MM.1S (cell line): Measurements from ENCODE around the gene IL9R.
"Not testable (repeated sequence)": the region's sequence is repeated elsewhere in the genome, so short reads cannot be mapped to it uniquely, and the experiment has no call there.

Experiments
- DNase-seq: peaks from one replicate; pipeline ENCODE4 v3.0.0-alpha.2; 2015
- H2AFZ ChIP-seq: fragments of 300-600 bp; sonication (generic); 2 replicates; pipeline ENCODE4 v1.6.0; 2016; ENCODE audit warnings: antibody characterized with exemption, low read length
- H3F3A ChIP-seq: fragments of 300-600 bp; sonication (generic); 2 replicates; pipeline ENCODE4 v1.6.1; 2016; ENCODE audit warnings: mild to moderate bottlenecking, antibody characterized with exemption, low read length, moderate library complexity, mixed read lengths; ENCODE audit not compliant: insufficient read depth
- H3K27ac ChIP-seq: fragments of 300-600 bp; sonication (generic); 2 replicates; pipeline ENCODE4 v1.5.1; 2016; ENCODE audit warnings: mild to moderate bottlenecking, low read length
- H3K27me3 ChIP-seq: fragments of 300-600 bp; sonication (generic); replicated peaks from 2 replicates; pipeline ENCODE4 v1.6.0; 2016; ENCODE audit warnings: low read length; ENCODE audit not compliant: insufficient read depth
- H3K36me3 ChIP-seq: fragments of 300-600 bp; sonication (generic); replicated peaks from 2 replicates; pipeline ENCODE4 v1.6.1; 2016; ENCODE audit warnings: mild to moderate bottlenecking, low read length, mixed read lengths; ENCODE audit not compliant: insufficient read depth
- H3K4me1 ChIP-seq: fragments of 300-600 bp; sonication (generic); 2 replicates; pipeline ENCODE4 v1.6.1; 2016; ENCODE audit warnings: low read length, mixed read lengths
- H3K4me2 ChIP-seq: fragments of 300-600 bp; sonication (generic); 2 replicates; pipeline ENCODE4 v1.6.0; 2016; ENCODE audit warnings: low read depth, low read length
- H3K4me3 ChIP-seq: fragments of 300-600 bp; sonication (generic); 2 replicates; pipeline ENCODE4 v1.5.1; 2016; ENCODE audit warnings: low read length, mixed read lengths
- H3K79me2 ChIP-seq: fragments of 300-600 bp; sonication (generic); 2 replicates; pipeline ENCODE4 v1.6.1; 2016; ENCODE audit warnings: mixed run types, low read length, mixed read lengths
- H3K9ac ChIP-seq: fragments of 300-600 bp; sonication (generic); 2 replicates; pipeline ENCODE4 v1.6.1; 2016; ENCODE audit warnings: low read length, mixed read lengths
- H3K9me2 ChIP-seq: fragments of 300-600 bp; sonication (generic); replicated peaks from 2 replicates; pipeline ENCODE4 v1.6.1; 2016; ENCODE audit warnings: mild to moderate bottlenecking, low read length, mixed read lengths; ENCODE audit not compliant: insufficient read depth
- H3K9me3 ChIP-seq: fragments of 300-600 bp; sonication (generic); replicated peaks from 2 replicates; pipeline ENCODE4 v1.6.1; 2016; ENCODE audit warnings: mild to moderate bottlenecking, low read length, mixed read lengths; ENCODE audit not compliant: insufficient read depth
- H4K20me1 ChIP-seq: fragments of 300-600 bp; sonication (generic); 2 replicates; pipeline ENCODE4 v1.6.1; 2016; ENCODE audit warnings: mild to moderate bottlenecking, low read length, moderate library complexity, mixed read lengths; ENCODE audit not compliant: insufficient read depth

The IL9R gene

DNA sequence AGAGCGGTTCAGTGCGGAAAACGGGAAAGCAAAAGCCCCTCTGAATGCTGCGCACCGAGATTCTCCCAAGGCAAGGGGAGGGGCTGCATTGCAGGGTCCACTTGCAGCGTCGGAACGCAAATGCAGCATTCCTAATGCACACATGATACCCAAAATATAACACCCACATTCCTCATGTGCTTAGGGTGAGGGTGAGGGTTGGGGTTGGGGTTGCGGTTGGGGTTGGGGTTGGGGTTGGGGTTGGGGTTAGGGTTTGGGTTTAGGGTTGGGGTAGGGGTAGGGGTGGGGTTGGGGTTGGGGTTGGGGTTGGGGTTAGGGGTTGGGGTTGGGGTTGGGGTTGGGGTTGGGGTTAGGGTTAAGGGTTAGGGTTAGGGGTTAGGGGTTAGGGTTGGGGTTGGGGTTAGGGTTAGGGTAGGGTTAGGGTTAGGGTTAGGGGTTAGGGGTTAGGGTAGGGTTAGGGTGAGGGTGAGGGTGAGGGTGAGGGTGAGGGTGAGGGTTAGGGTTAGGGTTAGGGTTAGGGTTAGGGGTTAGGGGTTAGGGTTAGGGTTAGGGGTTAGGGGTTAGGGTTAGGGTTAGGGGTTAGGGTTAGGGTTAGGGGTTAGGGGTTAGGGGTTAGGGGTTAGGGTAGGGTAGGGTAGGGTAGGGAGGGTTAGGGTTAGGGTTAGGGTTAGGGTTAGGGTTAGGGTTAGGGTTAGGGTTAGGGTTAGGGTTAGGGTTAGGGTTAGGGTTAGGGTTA is 32.4 kb downstream of the IL9R start:
- not testable (repeated sequence) for DNase-seq, H3K9me2 ChIP-seq, H3K27ac ChIP-seq, H2AFZ ChIP-seq, H4K20me1 ChIP-seq, H3F3A ChIP-seq, H3K4me2 ChIP-seq, H3K4me3 ChIP-seq, H3K36me3 ChIP-seq, H3K9ac ChIP-seq, H3K27me3 ChIP-seq, H3K79me2 ChIP-seq, H3K9me3 ChIP-seq, H3K4me1 ChIP-seq

DNA sequence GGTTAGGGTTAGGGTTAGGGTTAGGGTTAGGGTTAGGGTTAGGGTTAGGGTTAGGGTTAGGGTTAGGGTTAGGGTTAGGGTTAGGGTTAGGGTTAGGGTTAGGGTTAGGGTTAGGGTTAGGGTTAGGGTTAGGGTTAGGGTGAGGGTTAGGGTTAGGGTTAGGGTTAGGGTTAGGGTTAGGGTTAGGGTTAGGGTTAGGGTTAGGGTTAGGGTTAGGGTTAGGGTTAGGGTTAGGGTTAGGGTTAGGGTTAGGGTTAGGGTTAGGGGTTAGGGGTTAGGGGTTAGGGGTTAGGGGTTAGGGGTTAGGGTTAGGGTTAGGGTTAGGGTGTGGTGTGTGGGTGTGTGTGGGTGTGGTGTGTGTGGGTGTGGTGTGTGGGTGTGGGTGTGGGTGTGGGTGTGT is 33.0 kb downstream of the IL9R start:
- not testable (repeated sequence) for H3K27ac ChIP-seq, H3K4me1 ChIP-seq, DNase-seq, H2AFZ ChIP-seq, H3K79me2 ChIP-seq, H3K9me2 ChIP-seq, H3K9ac ChIP-seq, H3K4me3 ChIP-seq, H3F3A ChIP-seq, H3K27me3 ChIP-seq, H3K36me3 ChIP-seq, H4K20me1 ChIP-seq, H3K4me2 ChIP-seq, H3K9me3 ChIP-seq
